B cell (primary cell): ENCODE measurements around the gene NPW. TPM values are rescaled to one million over a fixed set of nuclear protein-coding genes. Genes with fewer than 3 reads are reported as not detected.
A peak's percentile ranks its signal among the peaks of the same experiment; 100 is the strongest.

Experiments used
- ATAC-seq: fragments of 200-7000 bp; cut with Tn5 transposase; one replicate; pipeline ENCODE4 v1.10.0; 2021; ENCODE audit warnings: low read depth, mild to moderate bottlenecking, moderate number of reproducible peaks, moderate library complexity
- CTCF ChIA-PET: fragments of 350-600 bp; sonication (Branson Sonifier 250); formaldehyde crosslinking; loops from one replicate; lab custom pipeline; 2021; ENCODE audit warnings: antibody characterized with exemption, inconsistent platforms; lab: Charles Lee
- POLR2A ChIA-PET: fragments of 350-600 bp; sonication (Branson Sonifier 250); formaldehyde crosslinking; loops from one replicate; lab custom pipeline; 2021; ENCODE audit warnings: antibody characterized with exemption; lab: Charles Lee
- DNase-seq: peaks from one replicate; pipeline ENCODE4 v3.0.0; 2013
- H2AFZ ChIP-seq: 2 replicates; pipeline ENCODE4 v1.6.1; 2012; ENCODE audit warnings: mild to moderate bottlenecking, low read depth, low read length; ENCODE audit not compliant: insufficient read depth, poor library complexity, severe bottlenecking
- H3K27ac ChIP-seq, 2 donors: 1 replicate in 1 of 2; 2 replicates in 1 of 2; pipeline ENCODE4 v1.5.1; 2012 to 2013; ENCODE audit warnings: low read length in 2 of 2, mild to moderate bottlenecking in 2 of 2, moderate library complexity in 1 of 2
- H3K27me3 ChIP-seq, 4 experiments: fragments of 200-600 bp in 1 of 4; sonication (generic) in 1 of 4; replicated peaks in 1 of 4; 1 replicate in 2 of 4; 2 replicates in 2 of 4; pipeline versions ENCODE4 v1.6.1 to v1.7.0; 2013 to 2016; ENCODE audit warnings: low read length in 3 of 4, mild to moderate bottlenecking in 2 of 4, mixed read lengths in 1 of 4, moderate library complexity in 1 of 4; ENCODE audit not compliant: insufficient read depth in 4 of 4, control insufficient read depth in 3 of 4; ENCODE audit errors: control extremely low read depth in 1 of 4
- H3K36me3 ChIP-seq, 2 experiments: replicated peaks in 1 of 2; 1 replicate in 1 of 2; 2 replicates in 1 of 2; pipeline versions ENCODE4 v1.6.1 to v1.7.1; 2013; ENCODE audit warnings: low read length in 1 of 2; ENCODE audit not compliant: insufficient read depth in 2 of 2, control insufficient read depth in 1 of 2; ENCODE audit errors: control extremely low read depth in 1 of 2, extremely low read depth in 1 of 2
- H3K4me1 ChIP-seq, 2 donors: fragments of 200-600 bp in 1 of 2; sonication (generic) in 1 of 2; 1 replicate in 1 of 2; 2 replicates in 1 of 2; pipeline versions ENCODE4 v1.5.1 to v1.6.1; 2013 to 2017; ENCODE audit warnings: low read length in 2 of 2; ENCODE audit not compliant: control insufficient read depth in 2 of 2, insufficient read depth in 2 of 2
- H3K4me2 ChIP-seq: replicated peaks from 2 replicates; pipeline ENCODE3; 2012; ENCODE audit warnings: mild to moderate bottlenecking, low read depth, low read length; ENCODE audit not compliant: poor library complexity, severe bottlenecking
- H3K4me3 ChIP-seq, 5 experiments: fragments of 200-600 bp in 1 of 5; sonication (generic) in 1 of 5; 1 replicate in 3 of 5; 2 replicates in 2 of 5; pipeline versions ENCODE4 v1.5.1 to v1.7.0; 2011 to 2016; ENCODE audit warnings: low read length in 4 of 5, mild to moderate bottlenecking in 4 of 5, low read depth in 2 of 5, control low read depth in 1 of 5, moderate library complexity in 1 of 5; ENCODE audit not compliant: insufficient read depth in 1 of 5; ENCODE audit errors: control extremely low read depth in 1 of 5, extremely low read depth in 1 of 5
- H3K79me2 ChIP-seq: fragments of 200-600 bp; sonication (generic); one replicate; pipeline ENCODE4 v1.6.0; 2016; ENCODE audit warnings: low read length; ENCODE audit not compliant: control insufficient read depth, insufficient read depth
- H3K9ac ChIP-seq: fragments of 200-600 bp; sonication (generic); 2 replicates; pipeline ENCODE4 v1.6.1; 2017; ENCODE audit warnings: mild to moderate bottlenecking, low read length, moderate library complexity
- H3K9me3 ChIP-seq, 3 donors: one replicate each; pipeline versions ENCODE4 v1.6.1 to v1.7.1; 2013; ENCODE audit warnings: low read length in 2 of 3; ENCODE audit not compliant: control insufficient read depth in 2 of 3, insufficient read depth in 1 of 3; ENCODE audit errors: control extremely low read depth in 1 of 3
- H4K20me1 ChIP-seq: 2 replicates; pipeline ENCODE4 v1.6.0; 2012; ENCODE audit warnings: mild to moderate bottlenecking, low read length; ENCODE audit not compliant: insufficient read depth, control insufficient read depth, poor library complexity, severe bottlenecking
- H3K27ac Mint-ChIP-seq: one replicate; pipeline ENCODE4 v1.8.0; 2021; ENCODE audit warnings: mixed read lengths
- H3K27me3 Mint-ChIP-seq: one replicate; pipeline ENCODE4 v1.8.0; 2021; ENCODE audit warnings: mixed read lengths
- H3K4me1 Mint-ChIP-seq: one replicate; pipeline ENCODE4 v1.8.0; 2021; ENCODE audit warnings: mixed read lengths
- H3K4me3 Mint-ChIP-seq: one replicate; pipeline ENCODE4 v1.8.0; 2021; ENCODE audit warnings: mixed read lengths
- H3K9me3 Mint-ChIP-seq: one replicate; pipeline ENCODE4 v1.8.0; 2022; ENCODE audit warnings: mixed read lengths; ENCODE audit not compliant: insufficient read depth
- EZH2 ChIP-seq: IDR thresholded peaks from 2 replicates; pipeline ENCODE4 v1.6.1; 2012; ENCODE audit warnings: borderline replicate concordance, low read depth, mild to moderate bottlenecking, moderate library complexity, low read length; ENCODE audit not compliant: insufficient read depth, poor library complexity, severe bottlenecking
- WGBS: methylation state at CpG from one replicate; pipeline ENCODE4 v1.1.5; 2013; ENCODE audit warnings: missing lambda C conversion rate; ENCODE audit not compliant: insufficient coverage; 5-methylcytosine and 5-hydroxymethylcytosine counted together
- intact Hi-C: fragments of 100-400 bp; cut with micrococcal nuclease; formaldehyde crosslinking; loops from one replicate; pipeline ENCODE4 v1.10.0; 2022
- polyA plus RNA-seq: library from polyadenylated mRNA; depleted of rRNA; stranded (reverse); fragments of >200 nt; gene quantifications from 2 replicates; pipeline ENCODE4 v1.2.3, GENCODE V29; 2012
- total RNA-seq, 2 donors: library from RNA; stranded (reverse); fragments of 120-200 nt in 1 of 2; gene quantifications; 1 replicate in 1 of 2; 2 replicates in 1 of 2; pipeline versions ENCODE4 v1.2.3 to v1.2.4, GENCODE V29; 2013 to 2022
- TF ChIP-seq, protein P1 (sequence below): fragments of 200-600 bp; IDR thresholded peaks from one replicate; pipeline ENCODE4 v1.8.0; 2022; ENCODE audit warnings: antibody characterized with exemption, mild to moderate bottlenecking

NPW gene
- total and polyA plus RNA-seq, 2 donors (not counting 1 experiment from before 2014, with no cell fraction given), result 0.13 to 1.7 TPM

DNA sequence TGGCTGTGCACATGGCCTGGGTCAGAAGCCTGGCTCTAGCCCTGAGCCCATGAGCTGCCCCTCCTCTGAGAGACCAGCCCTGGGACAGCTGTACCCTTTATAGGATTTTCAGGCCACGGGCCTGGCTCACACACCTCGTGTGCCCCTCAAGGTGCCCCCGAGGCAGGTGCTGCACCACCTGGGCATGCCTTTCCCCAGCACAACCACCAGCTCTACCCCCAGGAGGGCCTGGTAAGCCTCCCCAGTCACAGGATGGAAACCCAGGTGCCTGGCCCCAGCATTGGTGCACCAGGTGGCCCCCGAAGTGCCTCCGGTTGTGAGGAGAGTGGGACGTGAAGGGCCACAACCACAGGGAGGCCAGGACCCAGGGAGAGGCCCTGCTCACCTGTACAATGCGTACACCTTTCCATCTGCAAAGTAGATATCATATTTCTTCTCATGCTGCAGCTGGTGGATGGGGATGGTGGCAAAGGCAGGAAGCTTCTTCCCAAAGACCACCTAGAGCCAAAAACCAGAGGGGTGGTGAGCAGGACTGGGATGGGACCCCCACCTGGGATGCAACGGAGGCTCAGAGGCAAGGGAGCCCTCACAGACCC lies 16.3 kb upstream of the NPW start:
- Histone ChIP-seq H3K27me3 (no peaks in the 10 kb centered on the region), H3K36me3 (peaks cover 0 to 51% of the 10 kb centered on the region in 2 experiments), H3K4me3 (no peak overlapping the region), H3K4me2 (peak overlapping the region; percentile 59), H3K9me3 (no peaks in the 10 kb centered on the region), H3K9ac (no peak overlapping the region), H2AFZ (no peak overlapping the region), H4K20me1 (peaks cover 79% of the 10 kb centered on the region), H3K27ac (no peak overlapping the region), H3K79me2 (peaks cover 61% of the 10 kb centered on the region), H3K4me1 (peaks cover 26 to 38% of the 10 kb centered on the region in 2 donors)
- no peak overlapping the region for H3K4me3 Mint-ChIP-seq
- no peaks in the 10 kb centered on the region for H3K27me3 Mint-ChIP-seq
- no peak for TF ChIP-seq EZH2
- TF ChIP-seq, protein P1, sequence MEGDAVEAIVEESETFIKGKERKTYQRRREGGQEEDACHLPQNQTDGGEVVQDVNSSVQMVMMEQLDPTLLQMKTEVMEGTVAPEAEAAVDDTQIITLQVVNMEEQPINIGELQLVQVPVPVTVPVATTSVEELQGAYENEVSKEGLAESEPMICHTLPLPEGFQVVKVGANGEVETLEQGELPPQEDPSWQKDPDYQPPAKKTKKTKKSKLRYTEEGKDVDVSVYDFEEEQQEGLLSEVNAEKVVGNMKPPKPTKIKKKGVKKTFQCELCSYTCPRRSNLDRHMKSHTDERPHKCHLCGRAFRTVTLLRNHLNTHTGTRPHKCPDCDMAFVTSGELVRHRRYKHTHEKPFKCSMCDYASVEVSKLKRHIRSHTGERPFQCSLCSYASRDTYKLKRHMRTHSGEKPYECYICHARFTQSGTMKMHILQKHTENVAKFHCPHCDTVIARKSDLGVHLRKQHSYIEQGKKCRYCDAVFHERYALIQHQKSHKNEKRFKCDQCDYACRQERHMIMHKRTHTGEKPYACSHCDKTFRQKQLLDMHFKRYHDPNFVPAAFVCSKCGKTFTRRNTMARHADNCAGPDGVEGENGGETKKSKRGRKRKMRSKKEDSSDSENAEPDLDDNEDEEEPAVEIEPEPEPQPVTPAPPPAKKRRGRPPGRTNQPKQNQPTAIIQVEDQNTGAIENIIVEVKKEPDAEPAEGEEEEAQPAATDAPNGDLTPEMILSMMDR, result no peak
- intact Hi-C loops, result no loop called here
- peaks cover 35% of the 10 kb centered on the region for H3K4me1 Mint-ChIP-seq
- CTCF ChIA-PET, result interaction anchor here (0.6 to 4.9 kb wide), 13 partner anchors 9 to 1313 kb away, joined by 3 to 46 read pairs (median 5); partner anchors contain the start of genes ECI1, NOXO1, RAB26 and TRAF7
- no peaks in the 10 kb centered on the region for H3K9me3 Mint-ChIP-seq
- POLR2A ChIA-PET, result interaction anchor here (0.6 to 1.5 kb wide), 5 partner anchors 12 to 1951 kb away, joined by 3 to 9 read pairs (median 5); partner anchors contain the start of gene TRAF7
- no peak overlapping the region for H3K27ac Mint-ChIP-seq
- ATAC-seq (no peak), DNase-seq (no peak)
- WGBS, result 83% methylated on average over 4 of the region's 8 CpGs
